GM12801 (cell line): ENCODE measurements around the gene DYSF.

Experiments
- CTCF ChIP-seq: IDR thresholded peaks from one replicate; pipeline ENCODE4 v1.5.1; 2011; ENCODE audit warnings: control low read depth; ENCODE audit not compliant: insufficient read length; ENCODE audit errors: extremely low read depth

DYSF gene

GRCh38 chr2:71546275-71546638 lies 92.9 kb downstream of the DYSF start:
- TF ChIP-seq CTCF, result no peak

GRCh38 chr2:71546777-71547281 lies 93.5 kb downstream of the DYSF start:
- TF ChIP-seq CTCF, result no peak

GRCh38 chr2:71547616-71548285 lies 94.4 kb downstream of the DYSF start:
- no peak for TF ChIP-seq CTCF

- peak; percentile 10 for TF ChIP-seq CTCF
These were observed 95.5 kb downstream of the DYSF start for GRCh38 chr2:71548646-71549425.

GRCh38 chr2:71550801-71551630 lies 97.7 kb downstream of the DYSF start:
- TF ChIP-seq CTCF, result no peak

- TF ChIP-seq CTCF, result no peak
These were observed 98.2 kb downstream of the DYSF start for GRCh38 chr2:71551631-71551915.

- TF ChIP-seq CTCF, result no peak
These were observed 99.0 kb downstream of the DYSF start for GRCh38 chr2:71552356-71552755.
